ENCODE measurements around the gene KCNK7.

The KCNK7 gene

DNA sequence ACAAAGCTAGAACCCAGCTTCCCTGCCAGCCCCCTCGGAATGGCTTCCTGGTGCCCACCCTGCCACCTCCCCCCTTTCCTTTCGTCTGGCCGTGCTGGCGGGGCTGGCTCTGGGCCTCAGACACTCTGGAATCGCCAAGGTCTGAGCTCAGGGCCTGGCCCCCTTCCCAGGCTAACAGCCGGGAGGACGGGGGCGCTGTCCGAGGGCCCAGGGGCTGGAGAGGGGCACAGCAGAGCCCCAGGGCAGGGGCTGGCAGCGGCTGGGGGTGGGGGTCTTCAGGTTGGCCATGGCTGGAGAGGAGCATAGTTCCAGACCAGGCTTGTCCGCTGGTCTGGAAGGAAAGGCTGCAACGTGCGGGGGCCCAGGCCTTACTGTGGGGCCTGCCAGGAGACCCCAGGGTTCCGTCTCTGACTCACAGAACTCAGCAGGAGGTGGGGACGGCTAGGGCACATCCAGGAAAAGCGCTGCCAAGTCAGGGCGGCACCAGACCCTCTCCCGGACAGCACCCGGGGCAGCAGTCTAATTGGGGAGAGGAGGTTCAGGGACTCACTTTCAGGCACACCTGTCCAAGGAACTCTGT lies 36.6 kb downstream of the KCNK7 start:
- in situ Hi-C loops (cut with MboI; ENCODE audit: low sequenced_read_pairs) = no loop called here

DNA sequence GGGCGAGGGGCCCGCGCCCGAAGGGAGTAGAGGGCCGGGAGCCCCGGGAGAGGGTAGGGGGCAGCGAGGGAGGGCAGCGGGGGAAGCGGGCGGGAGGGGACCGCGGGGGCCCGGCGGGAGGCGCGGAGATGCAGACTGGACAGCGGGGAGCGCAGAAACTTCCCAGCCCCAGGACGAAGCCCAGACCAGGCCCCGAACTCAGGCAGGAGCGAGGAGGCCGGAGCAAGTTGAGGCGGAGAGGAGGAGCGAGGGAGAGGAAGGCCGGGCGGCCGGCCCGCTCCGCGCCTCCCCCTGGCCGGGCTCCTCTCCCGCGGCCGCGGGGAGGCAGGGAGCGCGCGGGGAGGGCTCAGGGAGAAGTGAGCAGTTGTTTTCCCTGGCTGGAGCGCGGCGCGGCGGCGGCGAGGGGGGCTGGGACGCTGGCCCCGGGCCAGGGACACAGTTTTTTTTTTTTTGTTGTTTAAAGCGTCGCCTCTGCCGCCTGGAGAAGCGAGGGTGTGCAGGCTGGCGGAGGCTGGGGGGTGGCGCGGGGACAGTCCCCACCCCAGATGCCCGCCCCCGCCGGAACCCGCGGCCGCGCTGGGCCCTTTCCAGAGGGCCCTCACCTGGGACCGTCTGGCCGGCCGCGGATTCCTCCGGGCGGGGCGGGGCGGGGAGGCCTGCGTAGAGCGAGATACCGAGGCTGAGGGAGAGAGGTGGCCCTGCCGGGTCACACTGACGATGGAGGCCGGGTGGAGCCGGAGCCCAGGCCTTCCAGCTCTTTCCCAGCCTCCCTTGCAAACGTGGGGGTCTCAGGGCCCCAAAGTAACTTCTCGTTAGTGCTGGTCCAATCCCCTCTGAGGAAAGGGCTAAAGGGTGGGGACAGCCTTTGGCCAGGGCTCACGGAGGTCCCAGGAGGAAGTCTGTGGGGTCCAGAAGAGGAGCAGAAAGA lies 37.3 kb downstream of the KCNK7 start, which contains the start of gene LTBP3:
Gene LTBP3, minus strand, starts transcription at position 358 of the 928 bp plus-strand sequence. CDS start 400 bp downstream, outside the sequence.
- in situ Hi-C loops (cut with MboI; ENCODE audit: low sequenced_read_pairs) = no loop called here

DNA sequence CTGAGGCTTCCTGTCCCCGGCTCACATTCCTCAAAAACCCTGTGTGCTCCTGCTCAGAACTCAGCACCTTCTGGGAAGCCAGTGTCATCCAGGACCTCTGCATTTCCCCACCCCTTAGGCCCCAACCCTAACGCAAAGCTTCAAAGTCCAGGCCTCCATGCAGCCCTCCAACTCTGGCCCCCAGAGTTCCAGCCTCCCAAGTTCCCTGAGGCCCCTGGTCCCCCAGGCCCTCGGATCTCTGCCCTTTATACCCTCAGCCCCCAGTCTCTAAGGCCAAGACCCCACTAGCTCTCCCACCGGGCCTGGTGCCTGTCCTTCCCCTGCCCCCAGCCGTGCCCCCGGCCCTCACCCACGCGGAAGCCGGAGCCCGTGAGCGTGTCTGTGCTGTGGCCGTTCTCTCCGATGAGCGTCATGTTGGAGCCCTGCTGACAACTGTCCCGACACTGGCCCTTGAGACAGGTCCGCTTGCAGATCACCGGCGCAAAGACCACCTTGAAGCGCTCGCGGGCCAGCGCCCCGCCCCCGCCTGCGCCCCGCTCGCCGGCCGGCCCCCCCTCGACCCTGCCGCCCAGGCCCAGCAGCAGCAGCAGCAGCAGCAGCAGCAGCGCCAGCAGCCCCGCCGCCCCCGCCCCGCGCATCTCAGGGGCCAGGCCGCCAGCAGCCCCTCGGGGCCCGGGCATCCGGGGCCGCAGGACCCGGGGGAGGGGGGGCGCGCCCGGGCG lies 38.2 kb downstream of the KCNK7 start:
- in situ Hi-C loops (cut with MboI; ENCODE audit: low sequenced_read_pairs) = no loop called here

DNA sequence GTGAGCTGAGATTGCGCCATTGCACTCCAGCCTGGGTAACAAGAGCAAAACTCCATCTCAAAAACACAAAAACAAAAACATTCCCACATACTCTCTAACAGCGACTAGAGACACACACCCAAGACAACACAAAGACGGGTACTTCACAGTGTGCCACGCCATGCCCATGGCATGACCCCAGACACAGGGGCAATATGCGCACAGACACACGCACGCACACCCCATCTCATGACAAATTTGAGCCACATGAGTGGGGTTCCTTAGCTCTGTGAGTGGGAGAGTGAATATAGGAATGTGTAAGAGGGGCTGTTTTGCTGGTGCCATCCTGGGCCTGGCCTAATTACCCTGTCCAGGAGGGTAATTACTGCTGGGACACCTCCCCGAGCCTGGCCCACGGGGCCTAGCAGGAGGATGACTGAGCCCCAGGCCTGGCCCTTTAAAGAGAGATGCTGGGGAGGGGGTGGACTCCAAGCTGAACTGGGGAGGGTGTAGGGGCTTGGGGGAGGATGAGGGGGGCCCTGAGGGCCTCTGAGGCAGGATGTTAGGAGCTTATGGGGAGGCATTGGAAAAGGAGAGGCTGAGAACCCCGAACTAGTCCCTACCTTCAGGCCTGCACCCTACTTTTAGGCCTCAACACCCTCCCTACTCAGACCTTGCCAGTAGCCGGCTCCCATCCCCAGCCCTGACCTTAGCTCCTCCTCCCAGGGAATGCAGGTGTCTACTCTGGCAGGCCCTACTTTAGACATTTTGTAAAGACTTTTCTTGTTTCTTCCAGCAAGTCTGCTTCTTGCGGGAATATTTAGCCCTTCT lies 38.9 kb downstream of the KCNK7 start:
- in situ Hi-C loops (cut with MboI; ENCODE audit: low sequenced_read_pairs) = no loop called here

DNA sequence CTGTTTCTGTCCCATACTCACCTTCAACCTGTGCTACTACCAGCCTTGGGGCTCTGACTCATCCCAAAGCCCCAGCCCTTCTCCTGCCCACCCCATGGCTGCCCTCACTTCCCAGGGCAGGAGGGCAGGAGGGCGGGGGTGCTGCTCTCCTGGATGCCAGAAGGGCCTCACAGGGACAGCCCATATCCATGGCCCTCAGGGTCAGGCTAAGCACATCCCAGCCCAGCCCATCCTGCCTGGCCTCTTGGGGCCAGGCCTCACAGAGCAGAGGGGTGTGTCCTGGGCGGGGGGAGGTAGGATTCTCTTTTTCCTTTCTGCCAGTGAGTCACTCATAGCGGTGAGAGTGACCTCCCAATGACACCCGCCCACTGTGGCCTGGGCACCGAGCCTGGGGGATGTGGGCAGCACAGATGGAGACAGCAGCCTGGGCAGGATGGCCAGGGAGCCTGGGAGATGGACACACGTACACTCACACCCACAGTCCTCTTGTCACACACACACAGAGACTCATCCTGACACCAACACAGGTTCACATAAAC lies 39.8 kb downstream of the KCNK7 start:
- in situ Hi-C loops (cut with MboI; ENCODE audit: low sequenced_read_pairs) = no loop called here

DNA sequence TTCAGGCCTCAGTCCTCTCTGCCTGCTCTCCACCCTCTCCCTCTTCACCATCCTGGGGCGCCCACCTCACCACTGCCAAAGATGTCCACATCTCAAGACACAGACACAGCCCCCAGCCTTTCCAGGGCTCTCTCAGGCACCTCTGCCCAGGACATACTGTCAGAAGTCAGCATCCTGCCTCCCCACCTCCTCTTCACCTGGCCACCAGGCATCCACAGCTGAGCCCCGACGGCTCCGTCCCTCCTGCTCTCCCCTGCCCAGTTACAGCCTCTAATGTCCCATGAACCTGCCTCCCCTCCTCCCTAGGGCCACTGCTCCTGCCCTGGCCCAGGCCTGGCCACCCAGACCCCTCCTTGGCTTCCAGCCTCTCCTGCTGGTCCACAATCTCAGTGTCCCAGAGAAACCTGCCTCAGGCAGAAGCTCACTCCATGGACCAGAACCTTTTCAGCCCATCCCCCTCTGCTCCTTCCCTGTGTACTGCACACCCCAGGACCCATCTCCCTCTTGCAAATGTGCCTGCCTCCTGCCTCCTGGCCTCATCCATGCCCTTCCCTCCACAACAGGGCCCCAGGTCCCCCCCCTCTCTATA lies 40.7 kb downstream of the KCNK7 start:
- in situ Hi-C loops (cut with MboI; ENCODE audit: low sequenced_read_pairs) = no loop called here

DNA sequence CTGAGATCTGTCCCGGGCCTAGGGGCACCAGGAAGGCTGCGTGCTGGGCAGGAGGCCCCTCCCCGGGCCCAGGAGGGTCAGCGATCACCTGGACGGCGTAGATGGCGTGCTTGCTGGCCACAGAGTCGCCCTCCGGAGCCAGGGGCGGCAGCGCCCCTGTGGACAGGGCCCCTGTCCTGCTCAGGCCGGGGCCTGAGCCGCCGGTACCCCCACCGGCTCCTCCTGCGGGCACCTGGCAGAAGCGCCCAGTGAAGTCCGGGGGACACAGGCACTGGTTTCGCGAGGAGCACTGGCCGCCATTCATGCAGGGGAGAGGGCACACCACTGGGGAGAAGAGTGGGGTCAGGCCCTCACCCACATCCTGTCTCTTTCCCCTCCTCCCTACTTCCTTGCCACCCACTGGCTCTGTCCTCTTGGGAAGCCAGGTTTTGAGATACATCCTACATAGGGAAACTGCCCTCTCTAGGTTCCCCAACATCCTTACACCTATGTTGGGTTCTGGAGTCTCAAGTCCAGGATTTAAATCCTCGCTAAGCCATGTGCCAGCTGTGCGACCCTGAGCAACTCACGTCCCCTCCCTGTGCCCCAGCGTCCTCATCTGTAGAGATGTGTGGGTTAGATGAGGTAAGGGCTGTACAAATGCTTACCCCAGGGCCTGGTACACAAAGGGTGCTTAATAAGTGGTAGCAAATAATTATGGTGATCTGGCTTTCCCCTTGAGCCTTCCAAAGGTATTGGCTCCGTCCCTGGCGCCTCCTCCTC lies 41.4 kb downstream of the KCNK7 start:
- in situ Hi-C loops (cut with MboI; ENCODE audit: low sequenced_read_pairs) = no loop called here

DNA sequence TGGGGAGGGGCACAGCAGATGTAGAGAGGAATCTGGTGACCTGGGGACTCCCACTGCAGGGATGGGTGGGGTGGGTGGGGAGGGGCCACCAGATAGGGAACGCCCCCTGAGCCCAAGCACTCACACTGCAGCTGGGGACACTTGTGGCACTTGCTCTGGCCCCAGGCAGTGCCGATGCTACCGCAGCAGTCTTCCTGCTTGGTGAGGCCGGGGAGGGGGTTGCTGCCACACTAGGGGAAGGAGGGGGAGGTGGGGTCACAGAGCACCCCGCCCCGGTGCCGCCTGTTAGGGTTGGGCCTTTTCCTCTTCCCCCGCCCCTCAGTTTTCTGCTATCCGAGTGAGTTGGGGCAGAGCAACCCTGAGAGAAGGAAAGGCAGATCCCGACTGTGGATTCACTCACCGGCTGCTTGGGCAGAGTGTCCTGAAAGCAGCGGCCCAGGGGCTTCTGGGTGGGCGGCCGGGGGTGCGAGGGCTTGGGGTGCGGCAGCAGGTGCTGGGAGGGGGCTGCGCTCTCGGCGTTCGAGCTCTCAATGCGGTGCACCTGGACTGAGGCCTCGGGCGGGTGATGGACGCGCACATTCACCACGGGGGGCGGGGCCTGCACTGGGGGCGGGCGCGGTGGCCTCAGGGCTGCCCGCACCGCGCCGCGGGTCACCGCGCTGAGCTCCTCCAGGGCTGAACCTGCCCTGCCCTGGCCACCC lies 42.1 kb downstream of the KCNK7 start:
- in situ Hi-C loops (cut with MboI; ENCODE audit: low sequenced_read_pairs) = no loop called here

DNA sequence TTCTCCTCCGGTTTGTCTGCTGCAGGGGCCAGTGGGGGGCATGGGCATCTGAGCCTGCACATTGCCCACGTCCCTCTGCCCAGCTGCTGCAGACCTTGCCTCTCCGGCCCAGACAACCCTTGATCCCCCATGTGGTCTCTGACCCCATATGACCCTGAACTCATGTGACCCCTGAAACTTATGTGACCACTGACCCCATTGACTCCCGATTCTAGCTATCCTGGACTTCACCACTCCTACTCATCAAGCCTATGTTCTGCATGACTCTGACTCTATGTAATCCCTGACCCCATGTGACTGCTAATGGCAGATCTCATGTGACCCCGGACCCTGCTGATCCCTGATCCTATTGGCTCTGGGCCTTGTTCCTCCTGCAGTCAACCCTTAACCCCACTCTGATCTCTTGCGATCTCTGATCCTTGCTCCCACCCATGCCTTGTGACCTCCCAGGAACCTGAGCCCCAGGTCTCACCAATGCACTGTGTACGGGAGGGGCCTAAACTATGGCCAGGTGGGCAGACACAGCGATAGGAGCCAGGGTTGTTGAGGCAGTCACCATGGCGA lies 43.1 kb downstream of the KCNK7 start:
- in situ Hi-C loops (cut with MboI; ENCODE audit: low sequenced_read_pairs) = no loop called here

DNA sequence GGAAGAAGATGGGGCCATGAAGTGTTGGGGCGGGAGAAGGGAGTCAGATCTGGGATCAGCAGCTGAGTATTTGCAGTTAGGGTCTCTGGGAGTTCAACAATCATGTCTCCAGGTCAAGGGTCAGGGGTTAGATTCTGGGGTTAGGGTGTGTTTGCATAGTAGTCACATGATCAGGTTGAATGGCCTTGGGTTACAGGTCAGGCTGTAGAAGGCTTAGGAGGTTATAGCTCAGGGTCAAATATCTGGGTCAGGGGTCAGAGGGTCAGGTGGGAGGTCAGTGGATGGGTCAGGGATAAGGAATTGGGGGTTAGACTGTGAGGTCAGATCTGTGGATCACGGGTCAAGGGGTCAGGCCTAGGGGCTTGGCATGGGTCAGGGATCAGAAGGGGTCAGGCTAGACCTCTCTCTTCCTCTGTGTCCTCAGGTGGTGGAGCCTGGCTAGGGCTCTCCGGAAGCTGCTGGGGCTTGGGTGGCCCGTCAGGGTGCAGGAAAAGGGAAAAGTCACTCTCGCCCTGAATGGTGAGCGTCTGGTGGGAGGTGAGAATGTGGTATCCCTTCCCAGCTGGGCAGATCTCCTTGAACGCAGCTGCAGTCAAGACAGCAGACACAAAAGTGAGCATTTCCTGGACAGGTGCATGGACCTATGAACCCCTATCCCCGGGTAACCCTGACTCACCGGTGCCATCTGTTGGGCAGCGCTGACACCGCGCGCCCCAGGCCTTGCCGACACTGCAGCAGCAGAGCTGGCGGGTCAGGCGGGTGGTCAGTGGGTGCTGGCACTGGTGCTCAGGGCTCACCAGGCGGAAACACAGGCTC lies 43.8 kb downstream of the KCNK7 start:
- in situ Hi-C loops (cut with MboI; ENCODE audit: low sequenced_read_pairs) = no loop called here

DNA sequence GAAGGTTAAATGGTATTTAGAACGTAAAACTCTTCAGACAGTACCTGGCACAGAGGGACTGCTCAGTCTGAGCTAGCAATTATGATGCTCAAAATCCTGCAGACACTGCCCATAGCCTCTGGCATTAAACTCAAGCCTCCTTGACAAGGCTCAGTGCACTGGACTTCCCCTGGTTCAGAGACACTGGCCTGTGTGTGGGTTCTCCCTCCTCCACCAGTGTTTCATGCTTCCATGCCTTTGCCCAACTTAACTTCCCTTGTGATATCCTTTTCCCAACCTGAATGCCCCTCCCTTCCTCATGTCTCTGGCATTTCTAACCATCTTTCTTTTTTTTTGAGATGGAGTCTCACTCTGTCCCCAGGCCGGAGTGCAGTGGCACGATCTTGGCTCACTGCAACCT lies 46.5 kb downstream of the KCNK7 start:
- in situ Hi-C loops (cut with MboI; ENCODE audit: low sequenced_read_pairs) = no loop called here

DNA sequence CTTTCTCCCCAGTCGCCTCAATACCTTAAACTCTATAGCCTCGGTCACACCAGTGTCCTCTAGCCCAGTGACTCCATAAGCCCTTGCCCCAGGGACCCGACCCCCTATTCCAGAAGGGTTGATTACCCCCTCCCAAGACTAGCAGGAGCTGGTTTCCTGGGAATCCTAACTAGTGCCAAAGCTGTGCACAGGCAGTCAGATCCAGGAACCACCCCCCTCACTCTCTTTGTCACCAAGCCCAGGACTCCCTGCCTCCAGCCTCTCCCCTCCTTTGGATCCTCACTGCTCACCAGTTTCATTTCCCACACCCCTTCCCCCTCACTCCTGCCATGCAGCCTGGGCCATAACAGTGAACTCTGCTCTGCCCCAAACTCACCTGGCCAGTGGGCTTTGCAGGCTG lies 47.2 kb downstream of the KCNK7 start:
- in situ Hi-C loops (cut with MboI; ENCODE audit: low sequenced_read_pairs) = no loop called here

DNA sequence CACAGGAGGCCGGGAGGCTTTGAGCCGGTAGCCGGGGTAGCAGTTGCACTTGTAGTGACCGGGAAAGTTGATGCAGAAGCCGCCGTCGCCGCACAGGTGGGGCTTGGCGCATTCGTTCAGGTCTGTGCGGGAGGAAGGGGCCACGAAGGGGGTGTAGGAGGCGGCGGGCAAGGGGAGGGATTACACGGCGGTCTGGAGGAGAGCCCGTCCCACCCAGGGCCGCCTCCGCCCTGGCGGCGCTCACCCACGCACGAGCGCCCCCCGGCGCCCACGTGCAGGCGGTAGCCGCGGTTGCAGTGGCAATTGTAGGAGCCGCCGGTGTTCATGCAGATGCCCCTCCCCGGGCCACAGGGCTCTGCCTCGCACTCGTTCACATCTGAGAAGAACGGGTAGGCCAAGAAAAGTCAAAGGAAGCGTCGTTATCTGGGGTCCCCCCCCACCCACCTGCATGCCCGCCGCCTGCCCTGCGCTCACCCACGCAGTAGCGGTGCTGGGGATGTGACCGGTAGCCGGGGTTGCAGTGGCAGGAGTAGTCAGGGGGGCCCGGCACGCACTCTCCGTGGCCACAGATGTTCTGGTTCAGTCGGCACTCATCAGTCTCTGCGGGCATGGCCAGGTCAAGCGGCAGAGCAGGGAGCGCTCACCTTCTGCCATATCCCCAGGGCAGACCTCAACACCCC lies 48.0 kb downstream of the KCNK7 start:
- in situ Hi-C loops (cut with MboI; ENCODE audit: low sequenced_read_pairs) = no loop called here

DNA sequence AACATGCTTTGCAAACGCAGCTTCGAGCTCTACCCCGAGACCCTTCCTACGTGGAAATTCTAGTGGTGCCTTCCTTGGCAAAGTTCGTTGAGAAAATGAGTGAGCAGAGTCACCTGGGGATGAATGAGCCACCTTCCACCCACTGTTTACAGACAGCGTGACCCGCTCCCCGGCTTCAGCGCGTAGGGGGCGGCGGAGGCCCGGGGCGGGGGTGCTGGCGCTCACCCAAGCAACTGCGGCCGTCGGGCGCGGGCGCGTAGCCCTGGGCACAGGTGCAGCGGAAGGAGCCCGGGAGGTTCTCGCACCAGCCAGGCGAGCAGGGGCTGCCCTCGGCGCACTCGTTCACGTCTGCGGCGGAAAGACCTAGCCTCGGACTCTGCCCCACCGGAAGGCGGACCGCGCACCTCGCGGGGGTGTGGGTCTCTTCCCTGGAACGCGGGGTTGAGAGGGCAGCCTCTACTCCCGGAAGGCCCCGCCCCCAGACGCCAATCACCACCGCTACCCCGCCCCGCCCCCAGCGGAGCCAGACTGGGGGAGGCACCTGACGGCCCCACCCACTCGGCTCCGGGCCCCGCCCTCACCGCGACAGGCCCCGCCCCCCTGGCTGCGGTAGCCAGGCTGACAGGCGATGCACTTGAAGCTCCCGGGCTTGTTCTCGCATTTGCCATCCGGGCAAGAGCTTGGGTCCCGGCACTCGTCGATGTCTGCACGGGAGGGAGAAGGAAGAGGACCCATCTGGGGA lies 49.2 kb downstream of the KCNK7 start:
- in situ Hi-C loops (cut with MboI; ENCODE audit: low sequenced_read_pairs) = no loop called here

DNA sequence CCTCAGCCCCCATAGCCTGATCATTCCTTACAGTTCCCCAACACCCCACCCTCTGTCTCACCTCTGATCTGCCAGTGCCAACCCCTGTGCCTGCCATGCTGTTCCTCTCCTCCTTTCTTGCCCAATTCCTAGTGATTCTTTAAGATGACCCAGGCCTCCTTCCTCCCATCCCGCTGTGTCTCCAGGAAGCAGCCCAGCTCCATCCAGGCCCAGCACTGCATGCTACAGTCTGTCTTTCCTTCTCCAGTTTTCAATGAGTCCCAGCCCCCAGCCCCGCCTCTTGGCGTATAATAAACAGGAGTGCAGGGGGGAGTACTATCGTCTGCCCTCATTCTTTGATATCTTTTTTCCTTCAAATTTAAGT lies 49.8 kb downstream of the KCNK7 start:
- in situ Hi-C loops (cut with MboI; ENCODE audit: low sequenced_read_pairs) = no loop called here

Measured in HL-60/S4 (cell line).